Measurements from ENCODE around the gene TRAF3. TPM values are rescaled to one million over a fixed set of nuclear protein-coding genes. Genes with fewer than 3 reads are reported as not detected.
A peak's percentile ranks its signal among the peaks of the same experiment; 100 is the strongest.

TRAF3 gene
- total RNA-seq, 1 experiment from 2014 or later, result 37.6 TPM

- H3K4me1 ChIP-seq (ENCODE audit: control insufficient read depth, insufficient read depth, low read length), result peaks cover 15% of the 10 kb centered on the region
- no TSS peak for BruUV-seq (replicated peaks)
- intact Hi-C loops (cut with micrococcal nuclease; ENCODE audit: unreplicated experiment), result no loop called here
- no peaks in the 10 kb centered on the region for H3K9me3 ChIP-seq (ENCODE audit: control insufficient read depth, insufficient read depth, low read depth, low read length)
- H3K27me3 ChIP-seq (ENCODE audit: control insufficient read depth, insufficient read depth, low read length), result no peaks in the 10 kb centered on the region
- CTCF ChIA-PET, result no interaction called here
- TF ChIP-seq CTCF (IDR thresholded peaks at IDR 0.05), result no peak
- TF ChIP-seq POLR2AphosphoS5 (IDR thresholded peaks at IDR 0.05; ENCODE audit: low read depth, low read length), result no peak
- no peak for TF ChIP-seq TCF7L2 (IDR thresholded peaks at IDR 0.05; ENCODE audit: low read depth, low read length)
- no peak for TF ChIP-seq SIN3A (IDR thresholded peaks at IDR 0.05; ENCODE audit: borderline replicate concordance, insufficient read depth, low read depth, low read length)
- no peak for TF ChIP-seq REST (IDR thresholded peaks at IDR 0.05; ENCODE audit: insufficient read depth in 1 of 2, low read depth in 2 of 2, low read length in 1 of 2)
- H3K4me3 ChIP-seq (ENCODE audit: low read depth in 2 of 2, low read length in 2 of 2), result 0 out of 4 replicates have a peak overlapping the region, but pooled peaks of 1 of the 2 experiments have one; percentile 14
- in situ Hi-C loops (cut with HindIII; ENCODE audit: low pct_unique_long_range_greater_than_20kb, low sequenced_read_pairs), result no loop called here
- ATAC-seq (no peak), DNase-seq (ENCODE audit: low read depth, low spot score) (no peak)
- H3K36me3 ChIP-seq (ENCODE audit: control insufficient read depth, insufficient read depth, low read length), result no peaks in the 10 kb centered on the region; the same call in 1 of the 2 replicates
- POLR2A ChIA-PET, result no interaction called here
- H3K27ac ChIP-seq (ENCODE audit: low read length), result peak overlapping the region; percentile 9; the same call in 1 of the 2 replicates
Measured at GRCh38 chr14:102779574-102780315, 2.5 kb downstream of the TRAF3 start.

GRCh38 chr14:102781063-102781462 is 3.8 kb downstream of the TRAF3 start:
- ATAC-seq (no peak), DNase-seq (ENCODE audit: low read depth, low spot score) (no peak)
- ChIA-PET CTCF (no interaction called here), POLR2A (no interaction called here)
- TF ChIP-seq SIN3A (IDR thresholded peaks at IDR 0.05; ENCODE audit: borderline replicate concordance, insufficient read depth, low read depth, low read length), result no peak
- no peak for TF ChIP-seq POLR2AphosphoS5 (IDR thresholded peaks at IDR 0.05; ENCODE audit: low read depth, low read length)
- TF ChIP-seq TCF7L2 (IDR thresholded peaks at IDR 0.05; ENCODE audit: low read depth, low read length), result no peak
- TF ChIP-seq REST (IDR thresholded peaks at IDR 0.05; ENCODE audit: insufficient read depth in 1 of 2, low read depth in 2 of 2, low read length in 1 of 2), result no peak
- TF ChIP-seq CTCF (IDR thresholded peaks at IDR 0.05), result no peak
- no peaks in the 10 kb centered on the region for H3K27me3 ChIP-seq (ENCODE audit: control insufficient read depth, insufficient read depth, low read length)
- H3K27ac ChIP-seq (ENCODE audit: low read length), result peak overlapping the region; percentile 44; the same call in 1 of the 2 replicates
- H3K4me1 ChIP-seq (ENCODE audit: control insufficient read depth, insufficient read depth, low read length), result peaks cover 14% of the 10 kb centered on the region
- H3K9me3 ChIP-seq (ENCODE audit: control insufficient read depth, insufficient read depth, low read depth, low read length), result no peaks in the 10 kb centered on the region
- no peak overlapping the region for H3K4me3 ChIP-seq (ENCODE audit: low read depth in 2 of 2, low read length in 2 of 2)
- no TSS peak for BruUV-seq (replicated peaks)
- in situ Hi-C loops (cut with HindIII; ENCODE audit: low pct_unique_long_range_greater_than_20kb, low sequenced_read_pairs), result no loop called here
- H3K36me3 ChIP-seq (ENCODE audit: control insufficient read depth, insufficient read depth, low read length), result no peaks in the 10 kb centered on the region; the same call in 1 of the 2 replicates
- intact Hi-C loops (cut with micrococcal nuclease; ENCODE audit: unreplicated experiment), result no loop called here

Measured in Panc1 (cell line).